Nephron (organoid): Measurements from ENCODE around the gene SF3A2.

Experiments used
- H3K27ac Mint-ChIP-seq, 3 experiments: 2 replicates each; pipeline ENCODE4 v1.8.0; 2020; ENCODE audit warnings: mixed read lengths in 3 of 3, mild to moderate bottlenecking in 2 of 3, moderate library complexity in 1 of 3
- H3K27me3 Mint-ChIP-seq: 2 replicates; pipeline ENCODE4 v1.8.0; 2021; ENCODE audit warnings: low read depth, mild to moderate bottlenecking, moderate library complexity, mixed read lengths
- H3K36me3 Mint-ChIP-seq: 2 replicates; pipeline ENCODE4 v1.8.0; 2020; ENCODE audit warnings: low read depth, mixed read lengths
- H3K4me1 Mint-ChIP-seq: 2 replicates; pipeline ENCODE4 v1.8.0; 2020; ENCODE audit warnings: mixed read lengths
- H3K4me3 Mint-ChIP-seq, 3 experiments: 2 replicates each; pipeline ENCODE4 v1.8.0; 2020; ENCODE audit warnings: mild to moderate bottlenecking in 3 of 3, mixed read lengths in 3 of 3, moderate library complexity in 2 of 3
- H3K9me3 Mint-ChIP-seq: 2 replicates; pipeline ENCODE4 v1.8.0; 2020; ENCODE audit warnings: mixed read lengths
- CTCF ChIP-seq, 3 experiments: fragments of 200-600 bp; sonication (generic); IDR thresholded peaks; one replicate each; pipeline ENCODE4 v1.5.0; 2021; ENCODE audit warnings: antibody characterized with exemption in 3 of 3; ENCODE audit not compliant: unreplicated experiment in 3 of 3

The SF3A2 gene

GRCh38 chr19:2236314-2237050 lies at the start of gene SF3A2, which contains the start of gene PLEKHJ1:
TSS of gene SF3A2 (plus strand) at chr19:2236824. CDS start at chr19:2243419, 6,595 bp downstream.
TSS of gene PLEKHJ1 (minus strand) at chr19:2236329. CDS start at chr19:2236248, 81 bp downstream.
- Mint-ChIP-seq H3K4me1 (peaks cover 51% of the 10 kb centered on the region), H3K36me3 (peaks cover 21% of the 10 kb centered on the region), H3K27ac (peak within 1 kb of the TSS; percentile 99 to 100 (median 99)), H3K4me3 (peak within 1 kb of the TSS; percentile 97 to 100 (median 98)), H3K27me3 (no peaks in the 10 kb centered on the region), H3K9me3 (no peaks in the 10 kb centered on the region)
- peak; percentile 98 to 99 (median 99) for TF ChIP-seq CTCF (IDR thresholded peaks at IDR 0.05; ENCODE audit: unreplicated experiment in 3 of 3)

- Mint-ChIP-seq H3K9me3 (no peaks in the 10 kb centered on the region), H3K27me3 (no peaks in the 10 kb centered on the region), H3K36me3 (peaks cover 35% of the 10 kb centered on the region), H3K27ac (peak overlapping the region; percentile 93 to 98 (median 95)), H3K4me1 (peaks cover 34% of the 10 kb centered on the region), H3K4me3 (no peak overlapping the region)
- TF ChIP-seq CTCF (IDR thresholded peaks at IDR 0.05; ENCODE audit: unreplicated experiment in 3 of 3): no peak
Measured at GRCh38 chr19:2187159-2187558, 49.5 kb upstream of the SF3A2 start.

- H3K4me1 Mint-ChIP-seq: peaks cover 33% of the 10 kb centered on the region
Measured at GRCh38 chr19:2188708-2189385, 47.8 kb upstream of the SF3A2 start.

GRCh38 chr19:2189880-2190279 lies 46.7 kb upstream of the SF3A2 start:
- Mint-ChIP-seq H3K27ac (no peak overlapping the region), H3K4me3 (no peak overlapping the region), H3K36me3 (peaks cover 34% of the 10 kb centered on the region), H3K4me1 (peaks cover 25% of the 10 kb centered on the region), H3K27me3 (no peaks in the 10 kb centered on the region), H3K9me3 (no peaks in the 10 kb centered on the region)
- no peak for TF ChIP-seq CTCF (IDR thresholded peaks at IDR 0.05; ENCODE audit: unreplicated experiment in 3 of 3)

More at GRCh38 chr19:2188708-2189385, 47.8 kb upstream of the SF3A2 start:
- Mint-ChIP-seq H3K4me3 (no peak overlapping the region), H3K27ac (peak overlapping the region in 1 of 3 experiments; percentile 64), H3K36me3 (peaks cover 43% of the 10 kb centered on the region), H3K9me3 (no peaks in the 10 kb centered on the region), H3K27me3 (no peaks in the 10 kb centered on the region)
- no peak for TF ChIP-seq CTCF (IDR thresholded peaks at IDR 0.05; ENCODE audit: unreplicated experiment in 3 of 3)

- no peak for TF ChIP-seq CTCF (IDR thresholded peaks at IDR 0.05; ENCODE audit: unreplicated experiment in 3 of 3)
- H3K4me3 Mint-ChIP-seq: no peak overlapping the region
- no peak overlapping the region for H3K27ac Mint-ChIP-seq
- H3K4me1 Mint-ChIP-seq: peaks cover 15% of the 10 kb centered on the region
- H3K27me3 Mint-ChIP-seq: no peaks in the 10 kb centered on the region
- peaks cover 26% of the 10 kb centered on the region for H3K36me3 Mint-ChIP-seq
- no peaks in the 10 kb centered on the region for H3K9me3 Mint-ChIP-seq
Measured at GRCh38 chr19:2190848-2191455, 45.7 kb upstream of the SF3A2 start.
